Body of pancreas (tissue), 4 donors: ENCODE data around the gene KRTAP10-9. TPM values are rescaled to one million over a fixed set of nuclear protein-coding genes. Genes with fewer than 3 reads are reported as not detected.
"Not testable (repeated sequence)": the region's sequence is repeated elsewhere in the genome, so short reads cannot be mapped to it uniquely, and the experiment has no call there.

Source experiments
- ATAC-seq: fragments of 150-250 bp; one replicate; pipeline ENCODE4 v1.9.1; 2016
- DNase-seq, 4 donors: peaks; one replicate each; pipeline ENCODE4 v3.0.0-alpha.2; 2019
- H3K27ac ChIP-seq, 4 donors: fragments of 200-600 bp; sonication (generic); 1 replicate in 3 of 4; 2 replicates in 1 of 4; pipeline versions ENCODE4 v1.5.1 to v1.6.1; 2016 to 2019; ENCODE audit warnings: mild to moderate bottlenecking in 1 of 4, mixed read lengths in 1 of 4, moderate library complexity in 1 of 4
- H3K27me3 ChIP-seq, 2 donors: fragments of 200-600 bp; sonication (generic); one replicate each; pipeline ENCODE4 v1.6.0; 2016; ENCODE audit warnings: mild to moderate bottlenecking in 1 of 2
- H3K36me3 ChIP-seq, 2 donors: fragments of 200-600 bp; sonication (generic); replicated peaks in 1 of 2; 2 replicates each; pipeline ENCODE4 v1.5.1; 2016; ENCODE audit warnings: low read depth in 2 of 2; ENCODE audit not compliant: insufficient read depth in 1 of 2
- H3K4me1 ChIP-seq: fragments of 200-600 bp; sonication (generic); one replicate; pipeline ENCODE4 v1.6.0; 2016
- H3K4me3 ChIP-seq, 2 donors: fragments of 200-600 bp; sonication (generic); 1 replicate in 1 of 2; 2 replicates in 1 of 2; pipeline ENCODE4 v1.5.1; 2016 to 2019
- H3K9me3 ChIP-seq, 3 donors: fragments of 200-600 bp; sonication (generic); 1 replicate in 2 of 3; 2 replicates in 1 of 3; pipeline ENCODE4 v1.5.1; 2016
- CTCF ChIP-seq, 7 experiments: fragments of 450-650 bp in 4 of 7; fragments of 200-600 bp in 3 of 7; sonication (generic) in 3 of 7; IDR thresholded peaks; one replicate each; pipeline ENCODE4 v1.5.1; 2016 to 2019; ENCODE audit warnings: antibody characterized with exemption in 7 of 7
- POLR2A ChIP-seq, 3 donors: fragments of 450-650 bp; IDR thresholded peaks; one replicate each; pipeline ENCODE4 v1.6.1; 2016; ENCODE audit warnings: antibody characterized with exemption in 3 of 3, mild to moderate bottlenecking in 2 of 3
- WGBS, 2 donors: methylation state at CpG; one replicate each; pipeline ENCODE4 v1.1.5; 2017; 5-methylcytosine and 5-hydroxymethylcytosine counted together
- intact Hi-C: fragments of 100-400 bp; cut with DNase I; formaldehyde crosslinking; loops from one replicate; pipeline ENCODE4 v1.15.1; 2023
- total RNA-seq, 2 donors: library from RNA; depleted of rRNA; stranded (reverse); fragments of >200 nt; gene quantifications; one replicate each; pipeline ENCODE4 v1.1.0, GENCODE V29; 2016

Gene KRTAP10-9
- total RNA-seq, 2 donors from 2014 or later: not detected

DNA sequence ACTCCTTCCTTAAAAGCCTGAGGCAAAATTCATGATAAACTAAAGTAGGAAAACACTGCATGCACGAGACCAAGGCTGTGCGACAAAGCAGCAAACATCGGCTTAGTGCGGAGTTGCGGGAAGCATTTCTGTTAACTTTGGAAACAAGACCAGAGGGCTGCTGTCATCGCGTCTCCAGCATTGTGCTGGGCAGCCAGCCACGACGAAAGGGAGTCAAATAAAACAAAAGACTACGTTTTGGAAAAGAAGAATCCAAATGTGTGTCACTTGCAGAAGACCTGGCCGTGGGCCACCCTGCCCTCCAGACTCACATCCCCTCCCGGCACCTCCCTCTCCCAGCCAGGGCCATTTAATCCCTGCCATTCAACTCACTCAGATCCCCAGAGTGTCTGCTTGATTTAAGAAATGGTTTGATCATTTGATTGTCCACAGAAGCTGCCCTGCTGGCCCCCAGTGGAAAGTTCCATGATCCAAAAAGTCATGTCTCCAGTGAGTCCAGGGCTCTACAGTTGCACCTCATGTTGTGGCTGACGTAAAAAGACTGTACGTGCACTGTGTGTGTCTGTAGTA is 16.9 kb downstream of the KRTAP10-9 start:
- 41 to 61% methylated on average over 14 of the region's 14 CpGs for WGBS, 2 donors

GRCh38 chr21:44644878-44645277 is 18.0 kb downstream of the KRTAP10-9 start:
- 26 to 33% methylated on average over 2 of the region's 2 CpGs for WGBS, 2 donors
- intact Hi-C loops: no loop called here

More for the DNA sequence above, 16.9 kb downstream of the KRTAP10-9 start:
- Histone ChIP-seq H3K27me3 (no peaks in the 10 kb centered on the region), H3K4me3 (no peak overlapping the region), H3K9me3 (no peaks in the 10 kb centered on the region), H3K27ac (no peak overlapping the region), H3K36me3 (no peaks in the 10 kb centered on the region), H3K4me1 (no peaks in the 10 kb centered on the region)
- TF ChIP-seq POLR2A (IDR thresholded peaks at IDR 0.05): no peak
- no peak for TF ChIP-seq CTCF (IDR thresholded peaks at IDR 0.05)
- DNase-seq (no peak), ATAC-seq (no peak)
- intact Hi-C loops: no loop called here

DNA sequence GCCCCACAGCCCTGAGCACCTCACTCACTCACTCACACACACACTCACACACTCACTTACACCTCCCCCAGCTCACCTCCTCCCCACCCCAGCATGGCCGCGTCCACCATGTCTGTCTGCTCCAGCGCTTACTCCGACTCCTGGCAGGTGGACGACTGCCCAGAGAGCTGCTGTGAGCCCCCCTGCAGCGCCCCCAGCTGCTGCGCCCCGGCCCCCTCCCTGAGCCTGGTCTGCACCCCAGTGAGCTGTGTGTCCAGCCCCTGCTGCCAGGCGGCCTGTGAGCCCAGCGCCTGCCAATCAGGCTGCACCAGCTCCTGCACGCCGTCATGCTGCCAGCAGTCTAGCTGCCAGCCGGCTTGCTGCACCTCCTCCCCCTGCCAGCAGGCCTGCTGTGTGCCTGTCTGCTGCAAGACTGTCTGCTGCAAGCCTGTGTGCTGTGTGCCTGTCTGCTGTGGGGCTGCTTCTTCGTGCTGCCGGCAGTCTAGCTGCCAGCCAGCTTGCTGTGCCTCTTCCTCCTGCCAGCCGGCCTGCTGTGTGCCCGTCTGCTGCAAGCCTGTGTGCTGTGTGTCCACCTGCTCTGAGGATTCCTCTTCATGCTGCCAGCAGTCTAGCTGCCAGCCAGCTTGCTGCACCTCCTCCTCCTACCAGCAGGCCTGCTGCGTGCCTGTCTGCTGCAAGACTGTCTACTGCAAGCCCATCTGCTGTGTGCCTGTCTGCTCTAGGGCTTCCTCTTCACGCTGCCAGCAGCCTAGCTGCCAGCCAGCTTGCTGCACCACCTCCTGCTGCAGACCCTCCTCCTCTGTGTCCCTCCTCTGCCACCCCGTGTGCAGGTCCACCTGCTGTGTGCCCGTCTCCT is 19.7 kb downstream of the KRTAP10-9 start, which contains the start of gene KRTAP10-11:
KRTAP10-11 (plus strand) TSS at position 49 of the 856 bp plus-strand sequence; CDS start at position 94, 45 bp downstream.
- H3K4me1 ChIP-seq, H3K4me3 ChIP-seq, DNase-seq, H3K27me3 ChIP-seq, intact Hi-C loops, ATAC-seq, H3K9me3 ChIP-seq, H3K27ac ChIP-seq, H3K36me3 ChIP-seq: not testable (repeated sequence)
- 57 to 59% methylated on average over 11 to 16 of the region's 21 CpGs for WGBS, 2 donors

More at GRCh38 chr21:44644878-44645277, 18.0 kb downstream of the KRTAP10-9 start:
- ATAC-seq (no peak), DNase-seq (no peak)
- H3K27ac ChIP-seq: no peak overlapping the region
- H3K4me3 ChIP-seq: no peak overlapping the region
- no peaks in the 10 kb centered on the region for H3K4me1 ChIP-seq
- TF ChIP-seq POLR2A (IDR thresholded peaks at IDR 0.05) (no peak), CTCF (IDR thresholded peaks at IDR 0.05) (no peak)
- no peaks in the 10 kb centered on the region for H3K9me3 ChIP-seq
- H3K27me3 ChIP-seq: no peaks in the 10 kb centered on the region
- H3K36me3 ChIP-seq: no peaks in the 10 kb centered on the region

GRCh38 chr21:44647222-44647552 is 20.3 kb downstream of the KRTAP10-9 start:
- DNase-seq: no peak
- no peaks in the 10 kb centered on the region for H3K9me3 ChIP-seq
- H3K27me3 ChIP-seq: no peaks in the 10 kb centered on the region
- TF ChIP-seq CTCF (IDR thresholded peaks at IDR 0.05) (no peak), POLR2A (IDR thresholded peaks at IDR 0.05) (no peak)
- intact Hi-C loops: no loop called here
- 37 to 38% methylated on average over 8 of the region's 8 CpGs for WGBS, 2 donors
- no peaks in the 10 kb centered on the region for H3K36me3 ChIP-seq
- H3K4me3 ChIP-seq: no peak overlapping the region
- no peak for ATAC-seq
- H3K27ac ChIP-seq: no peak overlapping the region
- no peaks in the 10 kb centered on the region for H3K4me1 ChIP-seq

DNA sequence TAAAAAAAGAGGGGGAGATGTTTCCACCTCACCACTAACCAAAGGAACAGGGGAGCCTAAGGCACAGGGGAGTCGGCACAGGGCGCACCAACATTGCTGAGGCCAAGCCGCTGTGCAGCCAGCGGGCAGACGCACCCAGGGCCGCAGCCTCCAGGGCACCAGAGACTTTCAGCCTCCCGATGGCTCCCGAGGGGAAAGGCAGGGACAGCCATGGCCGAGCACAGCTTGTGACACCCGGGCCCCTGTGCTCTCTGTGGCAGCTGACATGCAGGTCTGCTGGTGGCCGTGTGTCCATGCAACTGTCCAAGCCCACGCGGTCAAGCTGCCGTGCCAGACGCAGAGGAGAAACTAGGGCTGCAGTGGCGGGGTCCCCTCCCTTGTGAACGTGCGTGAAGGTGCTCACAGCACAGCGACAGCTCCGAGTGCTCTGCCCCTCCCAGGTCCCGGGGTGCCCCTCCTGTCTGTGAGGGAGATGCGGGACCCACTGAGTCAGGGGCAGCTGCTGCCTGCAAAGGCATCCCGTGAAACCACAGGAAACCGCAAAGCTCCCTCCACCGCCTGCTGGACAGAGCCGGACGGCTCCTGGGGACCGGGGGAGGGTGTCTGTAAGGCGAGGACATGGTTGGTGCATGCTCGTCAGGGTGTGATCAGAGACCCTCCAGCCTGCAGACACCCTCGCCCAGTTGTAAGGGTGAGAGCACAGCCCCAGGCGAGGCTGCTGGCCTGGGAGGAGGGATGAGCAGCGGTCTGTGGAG is 21.8 kb downstream of the KRTAP10-9 start:
- intact Hi-C loops: no loop called here
- TF ChIP-seq POLR2A (IDR thresholded peaks at IDR 0.05): no peak
- TF ChIP-seq CTCF (IDR thresholded peaks at IDR 0.05): no peak
- Histone ChIP-seq H3K9me3 (no peaks in the 10 kb centered on the region), H3K4me1 (no peaks in the 10 kb centered on the region), H3K4me3 (no peak overlapping the region), H3K27me3 (no peaks in the 10 kb centered on the region), H3K27ac (no peak overlapping the region), H3K36me3 (no peaks in the 10 kb centered on the region)
- DNase-seq: no peak
- 63 to 70% methylated on average over 16 to 33 of the region's 33 CpGs for WGBS, 2 donors
- no peak for ATAC-seq
